Astrocyte (in vitro differentiated cells and primary cell): ENCODE results near the gene ATRNL1. TPM values are rescaled to one million over a fixed set of nuclear protein-coding genes. Genes with fewer than 3 reads are reported as not detected.

Experiments used
- DNase-seq: peaks from one replicate; pipeline ENCODE4 v3.0.0-alpha.2; 2010; ENCODE audit warnings: low read depth
- FAIRE-seq: peaks from 2 replicates; lab custom pipeline; 2011; peaks lifted over from hg19 to GRCh38; lab: Jason Lieb, UNC
- H2AFZ ChIP-seq: 2 replicates; pipeline ENCODE4 v1.6.0; 2012; ENCODE audit warnings: low read depth, low read length, inconsistent platforms
- H3K27ac ChIP-seq: 2 replicates; pipeline ENCODE4 v1.5.1; 2011; ENCODE audit warnings: low read depth, low read length, inconsistent platforms
- H3K27me3 ChIP-seq: 2 replicates; pipeline ENCODE4 v1.6.0; 2011; ENCODE audit warnings: low read length, inconsistent platforms; ENCODE audit not compliant: insufficient read depth
- H3K36me3 ChIP-seq: 2 replicates; pipeline ENCODE4 v1.5.1; 2011; ENCODE audit warnings: low read length, inconsistent platforms; ENCODE audit not compliant: insufficient read depth
- H3K4me1 ChIP-seq: 2 replicates; pipeline ENCODE4 v1.5.1; 2011; ENCODE audit warnings: low read length, inconsistent platforms; ENCODE audit not compliant: insufficient read depth
- H3K4me2 ChIP-seq: 2 replicates; pipeline ENCODE4 v1.6.0; 2012; ENCODE audit warnings: low read length, inconsistent platforms
- H3K4me3 ChIP-seq: 2 replicates; pipeline ENCODE4 v1.5.1; 2011; ENCODE audit warnings: low read depth, mild to moderate bottlenecking, low read length, inconsistent platforms; ENCODE audit not compliant: insufficient read depth
- H3K79me2 ChIP-seq: 2 replicates; pipeline ENCODE4 v1.6.0; 2012; ENCODE audit warnings: mild to moderate bottlenecking, low read length, inconsistent platforms; ENCODE audit not compliant: insufficient read depth
- H3K9ac ChIP-seq: 2 replicates; pipeline ENCODE4 v1.6.0; 2012; ENCODE audit warnings: mild to moderate bottlenecking, low read length, inconsistent platforms
- H3K9me3 ChIP-seq: 2 replicates; pipeline ENCODE4 v1.5.1; 2012; ENCODE audit warnings: low read depth, mild to moderate bottlenecking, low read length, inconsistent platforms; ENCODE audit not compliant: insufficient read depth
- H4K20me1 ChIP-seq: 2 replicates; pipeline ENCODE4 v1.6.0; 2012; ENCODE audit warnings: low read length, inconsistent platforms; ENCODE audit not compliant: insufficient read depth
- H3K27ac Mint-ChIP-seq: one replicate; pipeline ENCODE4 v1.8.0; 2021; ENCODE audit warnings: mild to moderate bottlenecking, mixed read lengths; ENCODE audit not compliant: unreplicated experiment
- H3K27me3 Mint-ChIP-seq: one replicate; pipeline ENCODE4 v1.8.0; 2021; ENCODE audit warnings: low read depth, mixed read lengths; ENCODE audit not compliant: unreplicated experiment
- H3K36me3 Mint-ChIP-seq: one replicate; pipeline ENCODE4 v1.8.0; 2021; ENCODE audit warnings: low read depth, mixed read lengths; ENCODE audit not compliant: unreplicated experiment
- H3K4me1 Mint-ChIP-seq: one replicate; pipeline ENCODE4 v1.8.0; 2021; ENCODE audit warnings: low read depth, mixed read lengths; ENCODE audit not compliant: unreplicated experiment
- H3K4me3 Mint-ChIP-seq: one replicate; pipeline ENCODE4 v1.8.0; 2021; ENCODE audit warnings: mild to moderate bottlenecking, moderate library complexity, mixed read lengths; ENCODE audit not compliant: unreplicated experiment
- H3K9me3 Mint-ChIP-seq: one replicate; pipeline ENCODE4 v1.8.0; 2021; ENCODE audit warnings: mild to moderate bottlenecking, mixed read lengths; ENCODE audit not compliant: unreplicated experiment
- EZH2 ChIP-seq: IDR thresholded peaks from 2 replicates; pipeline ENCODE4 v1.6.1; 2012; ENCODE audit warnings: mild to moderate bottlenecking, low read length, inconsistent platforms; ENCODE audit not compliant: insufficient read depth
- total RNA-seq: library from RNA; stranded (reverse); gene quantifications from 2 replicates; pipeline ENCODE4 v1.2.1, GENCODE V29; 2021
- TF ChIP-seq, protein P1 (sequence below): IDR thresholded peaks from 2 replicates; pipeline ENCODE4 v1.5.1; 2011; ENCODE audit warnings: low read depth, mild to moderate bottlenecking, inconsistent platforms, low read length, moderate library complexity; ENCODE audit not compliant: insufficient read depth

Gene ATRNL1
- total RNA-seq, 1 donor from 2014 or later: 17.5 TPM

DNA sequence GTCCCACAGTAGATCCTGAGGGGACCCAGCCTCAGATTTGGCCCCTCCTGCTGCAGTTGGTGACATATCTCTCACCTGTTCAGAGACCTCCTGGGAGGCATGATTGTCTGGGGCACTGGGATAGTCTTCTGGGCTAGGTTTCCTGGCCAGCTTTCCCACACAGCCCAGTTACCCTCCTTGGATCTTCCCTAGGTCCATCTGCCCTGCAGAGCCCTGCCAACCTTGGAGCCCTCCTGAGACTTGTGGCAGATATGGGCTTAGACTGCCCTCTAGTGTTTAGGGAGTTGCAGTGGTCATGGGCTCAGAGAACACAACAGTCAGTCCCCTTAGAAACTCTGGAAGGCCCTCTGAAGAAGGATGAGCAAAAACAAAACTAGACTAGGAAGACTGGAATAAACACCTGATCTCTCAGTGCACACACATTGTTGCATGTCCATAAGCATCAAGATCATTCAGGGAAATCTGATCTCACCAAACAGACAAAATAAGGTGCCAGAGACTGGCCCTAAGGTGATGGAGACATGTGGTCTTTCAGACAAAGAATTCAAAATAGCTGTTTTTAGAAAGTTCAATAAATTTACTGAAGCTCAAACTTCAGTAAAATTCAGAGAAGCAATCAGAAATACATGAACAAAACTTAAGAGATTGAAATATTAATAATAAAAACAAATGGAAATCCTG lies 324.6 kb downstream of the ATRNL1 start:
- FAIRE-seq (no peak), DNase-seq (peak; percentile 20)
- Mint-ChIP-seq H3K36me3 (no peaks in the 10 kb centered on the region), H3K27me3 (no peaks in the 10 kb centered on the region), H3K9me3 (no peaks in the 10 kb centered on the region), H3K4me1 (no peaks in the 10 kb centered on the region), H3K27ac (no peak overlapping the region), H3K4me3 (no peak overlapping the region)
- Histone ChIP-seq H3K36me3 (no peaks in the 10 kb centered on the region), H3K9me3 (no peaks in the 10 kb centered on the region), H3K79me2 (no peaks in the 10 kb centered on the region), H3K4me1 (no peaks in the 10 kb centered on the region), H3K9ac (no peak overlapping the region), H3K4me3 (no peak overlapping the region), H3K27ac (no peak overlapping the region), H3K4me2 (no peak overlapping the region), H3K27me3 (no peaks in the 10 kb centered on the region), H2AFZ (no peak overlapping the region), H4K20me1 (no peaks in the 10 kb centered on the region)
- TF ChIP-seq EZH2: no peak
- TF ChIP-seq, protein P1, sequence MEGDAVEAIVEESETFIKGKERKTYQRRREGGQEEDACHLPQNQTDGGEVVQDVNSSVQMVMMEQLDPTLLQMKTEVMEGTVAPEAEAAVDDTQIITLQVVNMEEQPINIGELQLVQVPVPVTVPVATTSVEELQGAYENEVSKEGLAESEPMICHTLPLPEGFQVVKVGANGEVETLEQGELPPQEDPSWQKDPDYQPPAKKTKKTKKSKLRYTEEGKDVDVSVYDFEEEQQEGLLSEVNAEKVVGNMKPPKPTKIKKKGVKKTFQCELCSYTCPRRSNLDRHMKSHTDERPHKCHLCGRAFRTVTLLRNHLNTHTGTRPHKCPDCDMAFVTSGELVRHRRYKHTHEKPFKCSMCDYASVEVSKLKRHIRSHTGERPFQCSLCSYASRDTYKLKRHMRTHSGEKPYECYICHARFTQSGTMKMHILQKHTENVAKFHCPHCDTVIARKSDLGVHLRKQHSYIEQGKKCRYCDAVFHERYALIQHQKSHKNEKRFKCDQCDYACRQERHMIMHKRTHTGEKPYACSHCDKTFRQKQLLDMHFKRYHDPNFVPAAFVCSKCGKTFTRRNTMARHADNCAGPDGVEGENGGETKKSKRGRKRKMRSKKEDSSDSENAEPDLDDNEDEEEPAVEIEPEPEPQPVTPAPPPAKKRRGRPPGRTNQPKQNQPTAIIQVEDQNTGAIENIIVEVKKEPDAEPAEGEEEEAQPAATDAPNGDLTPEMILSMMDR: peak; percentile 72

DNA sequence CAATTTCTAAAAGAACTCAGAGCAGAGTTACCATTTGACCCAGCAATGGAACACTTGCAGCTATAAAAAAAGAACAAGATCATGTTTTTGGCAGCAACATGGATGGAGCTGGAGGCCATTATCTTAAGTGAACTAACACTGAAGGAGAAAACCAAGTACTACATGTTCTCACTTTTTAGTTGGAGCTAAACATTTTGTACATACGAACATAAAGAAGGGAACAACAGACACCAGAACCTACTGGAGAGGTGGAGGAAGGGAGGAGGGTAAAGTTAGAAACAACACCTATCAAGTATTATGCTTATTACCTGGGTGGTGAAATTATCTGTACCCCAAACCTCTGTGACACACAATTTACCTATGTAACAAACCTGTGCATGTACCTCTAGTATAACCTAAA lies 329.5 kb downstream of the ATRNL1 start:
- Histone ChIP-seq H3K79me2 (no peaks in the 10 kb centered on the region), H4K20me1 (no peaks in the 10 kb centered on the region), H3K27ac (no peak overlapping the region), H3K36me3 (no peaks in the 10 kb centered on the region), H3K27me3 (no peaks in the 10 kb centered on the region), H3K9ac (no peak overlapping the region), H3K4me2 (no peak overlapping the region), H3K9me3 (no peaks in the 10 kb centered on the region), H3K4me1 (no peaks in the 10 kb centered on the region), H3K4me3 (no peak overlapping the region), H2AFZ (no peak overlapping the region)
- FAIRE-seq: no peak
- Mint-ChIP-seq H3K4me1 (no peaks in the 10 kb centered on the region), H3K27me3 (no peaks in the 10 kb centered on the region), H3K9me3 (no peaks in the 10 kb centered on the region), H3K36me3 (no peaks in the 10 kb centered on the region), H3K4me3 (no peak overlapping the region), H3K27ac (no peak overlapping the region)
- TF ChIP-seq, protein P1: no peak
- TF ChIP-seq EZH2: no peak
- DNase-seq: no peak

DNA sequence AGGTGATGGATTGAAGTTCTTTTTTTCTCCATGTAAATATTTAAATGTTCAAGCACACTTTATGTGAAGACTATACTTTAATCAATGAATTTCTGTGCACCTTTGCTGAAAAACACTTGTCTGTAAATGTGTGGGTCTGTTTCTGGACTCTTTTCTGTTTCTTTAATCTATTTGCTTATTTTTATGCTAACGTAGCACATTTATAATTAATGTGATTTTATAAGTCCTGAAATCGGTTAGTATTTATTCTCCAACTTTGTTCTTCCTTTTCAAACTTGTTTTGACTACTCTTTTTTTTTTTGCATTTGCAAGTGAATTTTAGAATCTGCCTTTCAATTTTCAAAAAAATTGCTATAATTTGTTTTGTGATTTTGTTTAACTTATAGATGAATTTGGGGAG lies 334.4 kb downstream of the ATRNL1 start:
- DNase-seq (no peak), FAIRE-seq (no peak)
- no peaks in the 10 kb centered on the region for H3K27me3 ChIP-seq
- no peaks in the 10 kb centered on the region for H3K4me1 Mint-ChIP-seq
- H3K27me3 Mint-ChIP-seq: no peaks in the 10 kb centered on the region
- no peaks in the 10 kb centered on the region for H3K9me3 ChIP-seq
- no peaks in the 10 kb centered on the region for H4K20me1 ChIP-seq
- H3K9ac ChIP-seq: no peak overlapping the region
- H3K79me2 ChIP-seq: no peaks in the 10 kb centered on the region
- H3K9me3 Mint-ChIP-seq: no peaks in the 10 kb centered on the region
- no peaks in the 10 kb centered on the region for H3K36me3 Mint-ChIP-seq
- no peaks in the 10 kb centered on the region for H3K4me1 ChIP-seq
- H3K4me2 ChIP-seq: no peak overlapping the region
- TF ChIP-seq EZH2: no peak
- TF ChIP-seq, protein P1: no peak
- no peak overlapping the region for H3K4me3 Mint-ChIP-seq
- no peak overlapping the region for H2AFZ ChIP-seq
- no peak overlapping the region for H3K4me3 ChIP-seq
- no peaks in the 10 kb centered on the region for H3K36me3 ChIP-seq
- no peak overlapping the region for H3K27ac Mint-ChIP-seq
- no peak overlapping the region for H3K27ac ChIP-seq
